ENCODE results near the gene PHC2.

DNA sequence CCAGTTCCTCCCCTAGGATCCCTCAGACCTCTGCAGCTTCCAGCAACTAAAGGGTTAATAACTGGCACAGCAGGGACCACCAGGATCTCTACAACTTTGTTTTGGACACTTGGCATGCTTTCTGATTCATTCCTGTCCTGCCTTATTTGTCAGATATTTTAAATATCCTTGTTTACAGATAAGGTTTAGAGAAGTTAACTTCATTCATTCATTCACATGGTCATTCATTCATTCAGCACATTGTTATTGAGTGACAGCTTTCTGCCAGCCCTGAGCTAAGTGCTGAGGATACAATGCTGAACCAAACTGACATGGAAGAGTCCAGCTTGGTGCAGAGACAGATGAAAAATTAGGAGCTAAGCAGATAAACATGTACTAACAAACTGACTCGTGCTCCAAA is 8.8 kb upstream of the PHC2 start:
- TF ChIP-seq, protein P1, sequence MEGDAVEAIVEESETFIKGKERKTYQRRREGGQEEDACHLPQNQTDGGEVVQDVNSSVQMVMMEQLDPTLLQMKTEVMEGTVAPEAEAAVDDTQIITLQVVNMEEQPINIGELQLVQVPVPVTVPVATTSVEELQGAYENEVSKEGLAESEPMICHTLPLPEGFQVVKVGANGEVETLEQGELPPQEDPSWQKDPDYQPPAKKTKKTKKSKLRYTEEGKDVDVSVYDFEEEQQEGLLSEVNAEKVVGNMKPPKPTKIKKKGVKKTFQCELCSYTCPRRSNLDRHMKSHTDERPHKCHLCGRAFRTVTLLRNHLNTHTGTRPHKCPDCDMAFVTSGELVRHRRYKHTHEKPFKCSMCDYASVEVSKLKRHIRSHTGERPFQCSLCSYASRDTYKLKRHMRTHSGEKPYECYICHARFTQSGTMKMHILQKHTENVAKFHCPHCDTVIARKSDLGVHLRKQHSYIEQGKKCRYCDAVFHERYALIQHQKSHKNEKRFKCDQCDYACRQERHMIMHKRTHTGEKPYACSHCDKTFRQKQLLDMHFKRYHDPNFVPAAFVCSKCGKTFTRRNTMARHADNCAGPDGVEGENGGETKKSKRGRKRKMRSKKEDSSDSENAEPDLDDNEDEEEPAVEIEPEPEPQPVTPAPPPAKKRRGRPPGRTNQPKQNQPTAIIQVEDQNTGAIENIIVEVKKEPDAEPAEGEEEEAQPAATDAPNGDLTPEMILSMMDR (conservative IDR thresholded peaks at IDR 0.05; ENCODE audit: low read length), result no peak
- TF ChIP-seq EZH2phosphoT487 (IDR thresholded peaks at IDR 0.05; ENCODE audit: borderline replicate concordance, low read depth, low read length), result no peak

Data from OCI-LY7 (cell line).